Chondrocyte (in vitro differentiated cells): ENCODE measurements around the gene TRAPPC1. TPM values are rescaled to one million over a fixed set of nuclear protein-coding genes. Genes with fewer than 3 reads are reported as not detected.
A peak's percentile ranks its signal among the peaks of the same experiment; 100 is the strongest.

ENCODE experiments used
- DNase-seq: peaks from one replicate; pipeline ENCODE4 v3.0.0; 2021; ENCODE audit warnings: mixed read lengths, low spot score
- H3K27ac Mint-ChIP-seq: one replicate; pipeline ENCODE4 v1.8.0; 2021; ENCODE audit warnings: mild to moderate bottlenecking, moderate library complexity, mixed read lengths; ENCODE audit not compliant: unreplicated experiment
- H3K27me3 Mint-ChIP-seq: 2 replicates; pipeline ENCODE4 v1.8.0; 2021; ENCODE audit warnings: low read depth, mixed read lengths
- H3K36me3 Mint-ChIP-seq: 2 replicates; pipeline ENCODE4 v1.8.0; 2021; ENCODE audit warnings: low read depth, mixed read lengths
- H3K4me1 Mint-ChIP-seq: 2 replicates; pipeline ENCODE4 v1.8.0; 2021; ENCODE audit warnings: low read depth, mild to moderate bottlenecking, mixed read lengths
- H3K4me3 Mint-ChIP-seq: one replicate; pipeline ENCODE4 v1.8.0; 2021; ENCODE audit warnings: mild to moderate bottlenecking, moderate library complexity, mixed read lengths; ENCODE audit not compliant: unreplicated experiment
- H3K9me3 Mint-ChIP-seq: 2 replicates; pipeline ENCODE4 v1.8.0; 2021; ENCODE audit warnings: low read depth, mixed read lengths
- total RNA-seq: library from RNA; stranded (reverse); gene quantifications from 3 replicates; pipeline ENCODE4 v1.2.1, GENCODE V29; 2021
- TF ChIP-seq, protein P1 (sequence below): fragments of 200-600 bp; sonication (generic); IDR thresholded peaks from 2 replicates; pipeline ENCODE4 v1.5.0; 2021; ENCODE audit warnings: antibody characterized with exemption, mild to moderate bottlenecking, moderate library complexity

The TRAPPC1 gene
- total RNA-seq, 1 donor from 2014 or later = 135 TPM

GRCh38 chr17:7930841-7931631 lies 710 bp downstream of the TRAPPC1 start:
- Mint-ChIP-seq H3K9me3 (no peaks in the 10 kb centered on the region), H3K36me3 (peaks cover 9% of the 10 kb centered on the region), H3K27me3 (peaks cover 2% of the 10 kb centered on the region), H3K27ac (peak overlapping the region; percentile 98), H3K4me1 (peaks cover 49% of the 10 kb centered on the region), H3K4me3 (peak overlapping the region; percentile 100)
- TF ChIP-seq, protein P1, sequence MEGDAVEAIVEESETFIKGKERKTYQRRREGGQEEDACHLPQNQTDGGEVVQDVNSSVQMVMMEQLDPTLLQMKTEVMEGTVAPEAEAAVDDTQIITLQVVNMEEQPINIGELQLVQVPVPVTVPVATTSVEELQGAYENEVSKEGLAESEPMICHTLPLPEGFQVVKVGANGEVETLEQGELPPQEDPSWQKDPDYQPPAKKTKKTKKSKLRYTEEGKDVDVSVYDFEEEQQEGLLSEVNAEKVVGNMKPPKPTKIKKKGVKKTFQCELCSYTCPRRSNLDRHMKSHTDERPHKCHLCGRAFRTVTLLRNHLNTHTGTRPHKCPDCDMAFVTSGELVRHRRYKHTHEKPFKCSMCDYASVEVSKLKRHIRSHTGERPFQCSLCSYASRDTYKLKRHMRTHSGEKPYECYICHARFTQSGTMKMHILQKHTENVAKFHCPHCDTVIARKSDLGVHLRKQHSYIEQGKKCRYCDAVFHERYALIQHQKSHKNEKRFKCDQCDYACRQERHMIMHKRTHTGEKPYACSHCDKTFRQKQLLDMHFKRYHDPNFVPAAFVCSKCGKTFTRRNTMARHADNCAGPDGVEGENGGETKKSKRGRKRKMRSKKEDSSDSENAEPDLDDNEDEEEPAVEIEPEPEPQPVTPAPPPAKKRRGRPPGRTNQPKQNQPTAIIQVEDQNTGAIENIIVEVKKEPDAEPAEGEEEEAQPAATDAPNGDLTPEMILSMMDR = no peak
- no peak for DNase-seq

- Mint-ChIP-seq H3K4me3 (peak within 1 kb of the TSS; percentile 100), H3K9me3 (no peaks in the 10 kb centered on the region), H3K36me3 (peaks cover 2% of the 10 kb centered on the region), H3K27me3 (peaks cover 2% of the 10 kb centered on the region), H3K27ac (peak within 1 kb of the TSS; percentile 51), H3K4me1 (peaks cover 39% of the 10 kb centered on the region)
- TF ChIP-seq, protein P1 = no peak
- no peak for DNase-seq
Observed at GRCh38 chr17:7929158-7930023, 2.4 kb downstream of the TRAPPC1 start, which contains the start of gene KCNAB3. Gene KCNAB3 (minus strand): TSS chr17:7929856. CDS start chr17:7929435, 421 bp downstream.

DNA sequence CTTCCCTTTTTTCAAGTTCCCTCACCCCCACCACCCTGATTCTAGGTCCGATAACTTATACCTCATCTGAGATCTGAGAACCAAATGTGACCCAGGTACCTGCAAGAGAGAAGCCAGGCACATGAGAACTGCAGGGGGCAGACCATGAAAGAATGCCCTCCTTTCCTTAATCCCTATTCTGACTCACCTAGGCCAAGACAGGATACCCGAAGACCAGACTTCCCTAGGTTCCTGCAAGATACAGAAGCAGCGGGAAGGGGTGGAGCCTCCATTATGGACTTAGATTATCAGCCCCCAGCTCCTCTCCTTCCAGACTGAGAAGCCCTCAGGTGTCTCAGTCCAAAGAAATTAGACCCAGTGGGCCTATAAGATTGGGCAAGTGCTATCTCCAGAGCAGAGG lies 4.2 kb downstream of the TRAPPC1 start:
- H3K27me3 Mint-ChIP-seq = peaks cover 2% of the 10 kb centered on the region
- no peak overlapping the region for H3K27ac Mint-ChIP-seq
- DNase-seq = no peak
- TF ChIP-seq, protein P1 = no peak
- peaks cover 25% of the 10 kb centered on the region for H3K4me1 Mint-ChIP-seq
- H3K36me3 Mint-ChIP-seq = peaks cover 2% of the 10 kb centered on the region
- H3K9me3 Mint-ChIP-seq = no peaks in the 10 kb centered on the region
- no peak overlapping the region for H3K4me3 Mint-ChIP-seq

DNA sequence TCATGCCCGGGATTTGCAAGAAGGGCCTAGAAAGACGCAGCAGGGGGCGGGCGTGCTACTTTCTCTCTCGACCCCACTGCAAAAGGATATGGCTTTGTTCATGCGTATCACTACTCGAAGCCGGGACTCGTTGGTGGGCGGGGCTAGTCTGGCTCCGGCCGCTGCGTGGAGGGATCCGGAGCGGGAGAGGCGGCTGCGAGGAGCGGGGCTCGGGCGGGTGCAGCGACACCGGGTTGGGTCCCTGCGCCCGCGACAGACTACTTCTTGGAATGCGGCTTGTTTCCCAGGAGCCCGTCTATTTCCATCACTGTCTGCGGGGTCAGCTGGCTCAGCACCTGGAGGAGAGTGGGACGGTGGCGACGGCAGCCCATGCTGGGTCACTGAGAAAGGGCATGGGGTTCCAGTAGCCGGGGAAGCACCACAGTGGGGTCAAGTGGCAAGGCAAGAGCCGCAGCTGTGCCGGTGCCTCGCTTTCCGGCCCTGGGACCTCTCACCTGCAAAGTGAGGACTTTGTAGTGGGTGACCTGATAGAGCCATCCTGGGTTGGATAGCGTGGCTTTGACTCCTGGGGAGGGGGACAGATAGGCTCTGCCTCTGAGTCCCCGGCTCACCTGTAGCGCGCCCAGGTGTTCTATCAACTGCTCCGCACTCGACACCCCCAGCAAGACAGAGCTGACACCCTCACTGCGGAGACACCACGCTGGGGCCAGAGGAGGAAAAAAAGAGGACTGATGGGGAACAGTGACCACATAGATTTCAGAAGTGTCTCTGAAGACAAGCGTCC lies 8.7 kb downstream of the TRAPPC1 start:
- DNase-seq = no peak

More for the DNA sequence above, 8.7 kb downstream of the TRAPPC1 start:
- Mint-ChIP-seq H3K36me3 (peaks cover 2% of the 10 kb centered on the region), H3K9me3 (no peaks in the 10 kb centered on the region), H3K4me1 (peaks cover 6% of the 10 kb centered on the region), H3K27me3 (peaks cover 1% of the 10 kb centered on the region), H3K4me3 (peak overlapping the region; percentile 52), H3K27ac (peak overlapping the region; percentile 46)
- TF ChIP-seq, protein P1 = no peak
